ENCODE data around the gene DUSP16.

DNA sequence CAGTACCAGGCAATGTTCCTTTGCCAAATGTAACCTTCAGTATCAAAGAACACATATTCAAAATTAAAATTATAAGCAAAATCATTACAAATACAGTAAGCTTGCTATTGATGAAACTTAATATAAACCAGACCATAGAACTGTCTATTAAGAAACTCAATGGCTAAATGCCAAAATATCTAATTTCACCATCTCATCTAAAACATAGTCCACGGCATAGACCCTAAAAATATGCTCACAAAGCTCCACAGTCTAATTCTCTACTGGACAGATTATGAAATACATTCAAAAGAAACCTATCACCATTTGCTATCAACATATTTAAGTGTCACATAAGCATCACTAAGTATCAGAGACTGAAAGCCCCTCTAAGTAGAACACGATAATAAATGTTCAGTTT, 25.2 kb downstream of the DUSP16 start:
- no peak for TF ChIP-seq ZNF138 (CRISPR knock-in tag; conservative IDR thresholded peaks at IDR 0.05)
- TF ChIP-seq KAT7 (CRISPR knock-in tag; IDR thresholded peaks at IDR 0.05; ENCODE audit: borderline replicate concordance), result no peak
- TF ChIP-seq IRF2 (CRISPR knock-in tag; IDR thresholded peaks at IDR 0.05; ENCODE audit: borderline replicate concordance, low read depth), result no peak
- TF ChIP-seq, protein P1, sequence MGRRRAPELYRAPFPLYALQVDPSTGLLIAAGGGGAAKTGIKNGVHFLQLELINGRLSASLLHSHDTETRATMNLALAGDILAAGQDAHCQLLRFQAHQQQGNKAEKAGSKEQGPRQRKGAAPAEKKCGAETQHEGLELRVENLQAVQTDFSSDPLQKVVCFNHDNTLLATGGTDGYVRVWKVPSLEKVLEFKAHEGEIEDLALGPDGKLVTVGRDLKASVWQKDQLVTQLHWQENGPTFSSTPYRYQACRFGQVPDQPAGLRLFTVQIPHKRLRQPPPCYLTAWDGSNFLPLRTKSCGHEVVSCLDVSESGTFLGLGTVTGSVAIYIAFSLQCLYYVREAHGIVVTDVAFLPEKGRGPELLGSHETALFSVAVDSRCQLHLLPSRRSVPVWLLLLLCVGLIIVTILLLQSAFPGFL (CRISPR knock-in tag; IDR thresholded peaks at IDR 0.05; ENCODE audit: borderline replicate concordance), result no peak
- no peak for TF ChIP-seq CTCF (IDR thresholded peaks at IDR 0.05)
- TF ChIP-seq, protein P2, sequence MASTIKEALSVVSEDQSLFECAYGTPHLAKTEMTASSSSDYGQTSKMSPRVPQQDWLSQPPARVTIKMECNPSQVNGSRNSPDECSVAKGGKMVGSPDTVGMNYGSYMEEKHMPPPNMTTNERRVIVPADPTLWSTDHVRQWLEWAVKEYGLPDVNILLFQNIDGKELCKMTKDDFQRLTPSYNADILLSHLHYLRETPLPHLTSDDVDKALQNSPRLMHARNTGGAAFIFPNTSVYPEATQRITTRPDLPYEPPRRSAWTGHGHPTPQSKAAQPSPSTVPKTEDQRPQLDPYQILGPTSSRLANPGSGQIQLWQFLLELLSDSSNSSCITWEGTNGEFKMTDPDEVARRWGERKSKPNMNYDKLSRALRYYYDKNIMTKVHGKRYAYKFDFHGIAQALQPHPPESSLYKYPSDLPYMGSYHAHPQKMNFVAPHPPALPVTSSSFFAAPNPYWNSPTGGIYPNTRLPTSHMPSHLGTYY (CRISPR knock-in tag; IDR thresholded peaks at IDR 0.05), result no peak
- no peak for TF ChIP-seq USF2 (CRISPR knock-in tag; IDR thresholded peaks at IDR 0.05)

All from WTC11 (cell line).